LNCaP clone FGC (cell line): Measurements from ENCODE around the gene ARMCX6.

Experiments used
- DNase-seq: peaks from one replicate; pipeline ENCODE4 v3.0.0-alpha.2; 2011; ENCODE audit warnings: low read depth
- H3K4me3 ChIP-seq: 2 replicates; pipeline ENCODE4 v1.5.1; 2011; ENCODE audit warnings: mild to moderate bottlenecking, low read depth, low read length, control low read depth
- CTCF ChIP-seq: IDR thresholded peaks from 2 replicates; pipeline ENCODE4 v1.5.1; 2012; ENCODE audit warnings: mild to moderate bottlenecking; ENCODE audit not compliant: control insufficient read depth, insufficient read depth; ENCODE audit errors: extremely low read depth

The ARMCX6 gene

GRCh38 chrX:101595739-101596419 lies 21.9 kb downstream of the ARMCX6 start:
- TF ChIP-seq CTCF: peak; percentile 58
- H3K4me3 ChIP-seq: no peak overlapping the region
- DNase-seq: peak; percentile 32
